Measurements from ENCODE around the gene FAM20C. TPM values are rescaled to one million over a fixed set of nuclear protein-coding genes. Genes with fewer than 3 reads are reported as not detected.

Gene FAM20C
- total RNA-seq, 1 experiment from 2014 or later = 87.9 TPM

DNA sequence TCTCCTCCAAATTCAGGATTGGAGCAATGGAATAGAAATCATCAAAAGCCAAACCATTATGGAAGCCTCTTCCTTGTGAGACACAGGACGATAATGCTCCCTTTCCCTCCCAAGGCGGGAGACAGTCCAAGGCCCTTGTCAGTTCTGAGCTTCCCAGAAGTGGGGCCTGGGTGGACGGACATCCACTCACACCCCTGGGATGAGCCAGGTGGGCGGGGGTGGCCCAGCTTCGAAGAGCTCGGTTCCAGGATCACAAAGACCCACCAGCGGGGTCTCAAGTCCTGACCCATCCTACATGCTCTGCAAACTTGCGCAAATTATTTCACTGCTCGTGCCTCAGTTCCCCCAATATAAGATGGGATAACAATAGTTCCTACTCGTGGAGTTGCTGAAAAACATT is 87.5 kb downstream of the FAM20C start:
- ATAC-seq (no peak), DNase-seq (no peak)
- no peak overlapping the region for H3K4me3 ChIP-seq (ENCODE audit: low read length)
- no peak overlapping the region for H3K9ac ChIP-seq (ENCODE audit: low read length)
- intact Hi-C loops (cut with micrococcal nuclease) = no loop called here
- H3K9me2 ChIP-seq (replicated peaks; ENCODE audit: low read length) = no peaks in the 10 kb centered on the region
- TF ChIP-seq EZH2phosphoT487 (IDR thresholded peaks at IDR 0.05; ENCODE audit: borderline replicate concordance, low read length) = no peak
- TF ChIP-seq, protein P1, sequence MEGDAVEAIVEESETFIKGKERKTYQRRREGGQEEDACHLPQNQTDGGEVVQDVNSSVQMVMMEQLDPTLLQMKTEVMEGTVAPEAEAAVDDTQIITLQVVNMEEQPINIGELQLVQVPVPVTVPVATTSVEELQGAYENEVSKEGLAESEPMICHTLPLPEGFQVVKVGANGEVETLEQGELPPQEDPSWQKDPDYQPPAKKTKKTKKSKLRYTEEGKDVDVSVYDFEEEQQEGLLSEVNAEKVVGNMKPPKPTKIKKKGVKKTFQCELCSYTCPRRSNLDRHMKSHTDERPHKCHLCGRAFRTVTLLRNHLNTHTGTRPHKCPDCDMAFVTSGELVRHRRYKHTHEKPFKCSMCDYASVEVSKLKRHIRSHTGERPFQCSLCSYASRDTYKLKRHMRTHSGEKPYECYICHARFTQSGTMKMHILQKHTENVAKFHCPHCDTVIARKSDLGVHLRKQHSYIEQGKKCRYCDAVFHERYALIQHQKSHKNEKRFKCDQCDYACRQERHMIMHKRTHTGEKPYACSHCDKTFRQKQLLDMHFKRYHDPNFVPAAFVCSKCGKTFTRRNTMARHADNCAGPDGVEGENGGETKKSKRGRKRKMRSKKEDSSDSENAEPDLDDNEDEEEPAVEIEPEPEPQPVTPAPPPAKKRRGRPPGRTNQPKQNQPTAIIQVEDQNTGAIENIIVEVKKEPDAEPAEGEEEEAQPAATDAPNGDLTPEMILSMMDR (conservative IDR thresholded peaks at IDR 0.05; ENCODE audit: low read depth, low read length) = no peak
- ChIA-PET CTCF (no interaction called here), POLR2A (ENCODE audit: unreplicated experiment) (no interaction called here)
- no TSS peak for BruUV-seq (replicated peaks)
- H2AFZ ChIP-seq (ENCODE audit: low read length) = no peak overlapping the region
- no peaks in the 10 kb centered on the region for H3F3A ChIP-seq (ENCODE audit: low read length, unreplicated experiment)
- no peak overlapping the region for H3K27ac ChIP-seq (ENCODE audit: low read length)
- H3K36me3 ChIP-seq (ENCODE audit: low read depth, low read length) = no peaks in the 10 kb centered on the region
- no peaks in the 10 kb centered on the region for H3K4me1 ChIP-seq (ENCODE audit: insufficient read depth, low read length)
- no peak overlapping the region for H3K4me2 ChIP-seq (ENCODE audit: low read length)
- no peaks in the 10 kb centered on the region for H3K79me2 ChIP-seq (ENCODE audit: low read length)
- H3K9me3 ChIP-seq (ENCODE audit: low read length) = peaks cover 4% of the 10 kb centered on the region; the same call in 1 of the 2 replicates
- H3K27me3 ChIP-seq (ENCODE audit: low read length) = no peaks in the 10 kb centered on the region
- no peaks in the 10 kb centered on the region for H4K20me1 ChIP-seq (ENCODE audit: low read length)

DNA sequence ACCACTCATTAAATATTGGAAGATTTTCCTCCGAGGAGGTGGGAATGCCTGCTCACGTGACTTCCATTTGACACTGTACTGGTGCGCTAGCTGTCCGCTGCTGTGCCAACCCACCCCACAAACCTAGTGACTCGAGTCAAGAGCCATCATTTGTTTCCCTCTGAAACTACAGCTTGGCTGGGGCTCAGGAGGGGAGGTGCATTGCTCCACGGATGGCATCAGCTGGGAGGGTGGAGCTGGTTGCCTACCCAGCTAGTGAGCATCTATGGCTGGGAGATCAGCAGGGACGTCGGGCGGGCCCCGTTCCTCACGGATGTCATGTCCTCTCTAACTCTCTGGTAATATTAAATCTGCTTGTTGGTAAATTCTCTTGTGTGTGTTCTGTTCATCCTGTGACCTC is 88.1 kb downstream of the FAM20C start:
- POLR2A ChIA-PET (ENCODE audit: unreplicated experiment) = no interaction called here
- Histone ChIP-seq H3K9me2 (replicated peaks; ENCODE audit: low read length) (no peaks in the 10 kb centered on the region), H3K9me3 (ENCODE audit: low read length) (peaks cover 4% of the 10 kb centered on the region; the same call in 1 of the 2 replicates), H3K4me1 (ENCODE audit: insufficient read depth, low read length) (no peaks in the 10 kb centered on the region), H3K27ac (ENCODE audit: low read length) (no peak overlapping the region), H4K20me1 (ENCODE audit: low read length) (no peaks in the 10 kb centered on the region), H3K4me3 (ENCODE audit: low read length) (no peak overlapping the region), H2AFZ (ENCODE audit: low read length) (no peak overlapping the region), H3K36me3 (ENCODE audit: low read depth, low read length) (no peaks in the 10 kb centered on the region), H3K27me3 (ENCODE audit: low read length) (no peaks in the 10 kb centered on the region), H3F3A (ENCODE audit: low read length, unreplicated experiment) (no peaks in the 10 kb centered on the region), H3K9ac (ENCODE audit: low read length) (no peak overlapping the region), H3K79me2 (ENCODE audit: low read length) (no peaks in the 10 kb centered on the region), H3K4me2 (ENCODE audit: low read length) (no peak overlapping the region)
- BruUV-seq (replicated peaks) = no TSS peak
- DNase-seq (no peak), ATAC-seq (no peak)
- TF ChIP-seq EZH2phosphoT487 (IDR thresholded peaks at IDR 0.05; ENCODE audit: borderline replicate concordance, low read length) (no peak), EZH2 (IDR thresholded peaks at IDR 0.05; ENCODE audit: low read length, unreplicated experiment) (no peak)
- intact Hi-C loops (cut with micrococcal nuclease) = no loop called here
- CTCF ChIA-PET = no interaction called here

DNA sequence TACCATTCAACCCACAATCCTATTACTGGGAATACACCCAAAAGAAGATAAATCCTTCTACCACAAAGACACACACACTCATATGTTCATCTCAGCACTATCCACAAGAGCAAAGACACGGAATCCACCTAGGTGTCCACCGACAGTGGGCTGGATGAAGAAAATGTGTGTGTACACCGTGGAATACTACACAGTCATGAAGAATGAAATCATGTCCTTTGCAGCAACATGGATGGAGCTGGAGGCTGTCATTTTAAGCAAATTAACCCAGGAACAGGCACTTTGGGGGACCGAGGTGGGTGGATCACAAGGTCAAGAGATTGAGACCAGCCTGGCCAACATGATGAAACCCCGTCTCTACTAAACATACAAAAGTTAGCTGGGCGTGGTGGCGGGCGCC is 89.3 kb downstream of the FAM20C start:
- H3K9ac ChIP-seq (ENCODE audit: low read length) = no peak overlapping the region
- TF ChIP-seq, protein P1 (conservative IDR thresholded peaks at IDR 0.05; ENCODE audit: low read depth, low read length) = no peak
- TF ChIP-seq EZH2phosphoT487 (IDR thresholded peaks at IDR 0.05; ENCODE audit: borderline replicate concordance, low read length) = no peak
- no peak for TF ChIP-seq EZH2 (IDR thresholded peaks at IDR 0.05; ENCODE audit: low read length, unreplicated experiment)
- BruUV-seq (replicated peaks) = no TSS peak
- ATAC-seq (no peak), DNase-seq (no peak)
- no peak overlapping the region for H3K27ac ChIP-seq (ENCODE audit: low read length)
- H3K4me2 ChIP-seq (ENCODE audit: low read length) = no peak overlapping the region
- no peaks in the 10 kb centered on the region for H3K4me1 ChIP-seq (ENCODE audit: insufficient read depth, low read length)
- no peaks in the 10 kb centered on the region for H3K9me3 ChIP-seq (ENCODE audit: low read length)
- H4K20me1 ChIP-seq (ENCODE audit: low read length) = no peaks in the 10 kb centered on the region
- no peaks in the 10 kb centered on the region for H3K27me3 ChIP-seq (ENCODE audit: low read length)
- no peak overlapping the region for H2AFZ ChIP-seq (ENCODE audit: low read length)
- no peaks in the 10 kb centered on the region for H3K79me2 ChIP-seq (ENCODE audit: low read length)
- H3F3A ChIP-seq (ENCODE audit: low read length, unreplicated experiment) = no peaks in the 10 kb centered on the region
- CTCF ChIA-PET = interaction anchor here (0.6 kb wide), 1 partner anchor 40 kb away, joined by 7 read pairs; no protein-coding TSS in a partner anchor
- POLR2A ChIA-PET (ENCODE audit: unreplicated experiment) = no interaction called here
- H3K9me2 ChIP-seq (replicated peaks; ENCODE audit: low read length) = no peaks in the 10 kb centered on the region
- intact Hi-C loops (cut with micrococcal nuclease) = no loop called here
- H3K4me3 ChIP-seq (ENCODE audit: low read length) = no peak overlapping the region
- H3K36me3 ChIP-seq (ENCODE audit: low read depth, low read length) = no peaks in the 10 kb centered on the region

Data from PC-3 (cell line).